HG02763 (cell line): ENCODE data around the gene PHF24.
A peak's percentile ranks its signal among the peaks of the same experiment; 100 is the strongest.

Experiments
- ATAC-seq: cut with Tn5 transposase; IDR thresholded peaks from one replicate; pipeline ENCODE4 v1.9.1; 2021; ENCODE audit warnings: mild to moderate bottlenecking, moderate library complexity; ENCODE audit not compliant: unreplicated experiment

The PHF24 gene

GRCh38 chr9:34982361-34982760, 24.3 kb downstream of the PHF24 start:
- ATAC-seq, result no peak

- ATAC-seq, result no peak
Measured at GRCh38 chr9:34983209-34983608, 25.1 kb downstream of the PHF24 start.

- no peak for ATAC-seq
Measured at GRCh38 chr9:34984049-34984448, 26.0 kb downstream of the PHF24 start.

- no peak for ATAC-seq
Measured at GRCh38 chr9:34985311-34985899, 27.3 kb downstream of the PHF24 start.

- ATAC-seq, result no peak
Measured at GRCh38 chr9:34986540-34987047, 28.5 kb downstream of the PHF24 start.

GRCh38 chr9:34987160-34987901, 29.2 kb downstream of the PHF24 start:
- no peak for ATAC-seq

- ATAC-seq, result no peak
Measured at GRCh38 chr9:34988218-34989002, 30.3 kb downstream of the PHF24 start.

- peak; percentile 92 for ATAC-seq
Measured at GRCh38 chr9:34989003-34989945, 31.2 kb downstream of the PHF24 start, which contains the start of gene DNAJB5. TSS of gene DNAJB5 (plus strand) at chr9:34989745. CDS start at chr9:34990631, 886 bp downstream.

- ATAC-seq, result no peak
Measured at GRCh38 chr9:34989946-34990635, 32.0 kb downstream of the PHF24 start.

- ATAC-seq, result no peak
Measured at GRCh38 chr9:34990908-34991606, 33.0 kb downstream of the PHF24 start.

- no peak for ATAC-seq
Measured at GRCh38 chr9:34991607-34992375, 33.7 kb downstream of the PHF24 start.

GRCh38 chr9:34992376-34992951, 34.4 kb downstream of the PHF24 start:
- ATAC-seq, result no peak

- no peak for ATAC-seq
Measured at GRCh38 chr9:34993502-34994259, 35.6 kb downstream of the PHF24 start.

- no peak for ATAC-seq
Measured at GRCh38 chr9:34994260-34994899, 36.3 kb downstream of the PHF24 start.

GRCh38 chr9:34994900-34995669, 37.0 kb downstream of the PHF24 start:
- ATAC-seq, result no peak

- ATAC-seq, result no peak
Measured at GRCh38 chr9:34995670-34996060, 37.6 kb downstream of the PHF24 start.
